Measurements from ENCODE around the gene MRPL17.
"Not testable (repeated sequence)": the region's sequence is repeated elsewhere in the genome, so short reads cannot be mapped to it uniquely, and the experiment has no call there.

The MRPL17 gene

DNA sequence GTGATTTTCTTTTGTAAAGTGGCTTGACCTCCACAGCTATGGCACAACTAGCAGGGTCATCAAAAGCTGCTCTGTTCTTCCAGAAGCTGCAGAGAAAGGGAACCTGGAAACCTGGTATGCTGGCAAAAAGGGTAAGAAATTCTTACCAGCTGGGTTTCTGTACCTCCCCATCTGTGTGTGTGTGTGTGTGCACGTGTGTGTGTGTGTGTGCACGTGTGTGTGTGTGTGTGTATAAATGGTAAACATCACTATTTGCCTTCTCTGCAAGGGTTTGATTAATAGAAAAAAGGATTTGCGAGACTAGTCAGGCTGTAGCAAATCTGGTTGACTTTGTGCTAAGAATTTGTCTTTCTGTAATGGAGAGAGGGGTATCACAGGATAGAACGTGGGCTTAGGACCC lies 4.7 kb upstream of the MRPL17 start:
- no peak for DNase-seq (ENCODE audit: low read depth, low spot score)
- H3K4me3 ChIP-seq (ENCODE audit: low read length): no peak overlapping the region

- H3K4me3 ChIP-seq (ENCODE audit: low read length): no peak overlapping the region
- DNase-seq (ENCODE audit: low read depth, low spot score): no peak
Observed at GRCh38 chr11:6686006-6686405, 2.9 kb upstream of the MRPL17 start.

DNA sequence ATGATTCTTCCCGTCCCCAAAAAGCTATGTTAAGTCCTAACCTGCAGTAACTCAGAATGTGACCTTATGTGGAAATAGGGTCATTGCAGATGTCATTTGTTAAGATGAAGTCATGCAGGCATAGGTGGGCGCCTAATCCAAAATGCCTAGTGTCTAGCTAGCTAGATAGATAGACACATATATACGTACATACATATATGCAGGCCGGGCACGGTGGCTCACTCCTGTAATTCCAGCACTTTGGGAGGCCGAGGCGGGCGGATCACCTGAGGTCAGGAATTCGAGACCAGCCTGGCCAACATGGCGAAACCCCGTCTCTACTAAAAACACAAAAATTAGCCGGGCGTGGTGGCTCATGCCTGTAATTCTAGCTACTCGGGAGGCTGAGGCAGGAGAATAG lies 928 bp upstream of the MRPL17 start:
- H3K4me3 ChIP-seq (ENCODE audit: low read length): peak overlapping the region; percentile 82
- DNase-seq (ENCODE audit: low read depth, low spot score): not testable (repeated sequence)

GRCh38 chr11:6682591-6682935 lies 577 bp downstream of the MRPL17 start:
- no peak for DNase-seq (ENCODE audit: low read depth, low spot score)
- peak overlapping the region; percentile 82 for H3K4me3 ChIP-seq (ENCODE audit: low read length)

GRCh38 chr11:6681949-6682348 lies 1.2 kb downstream of the MRPL17 start:
- no peak for DNase-seq (ENCODE audit: low read depth, low spot score)
- peak overlapping the region; percentile 82 for H3K4me3 ChIP-seq (ENCODE audit: low read length)

GRCh38 chr11:6681505-6681904 lies 1.6 kb downstream of the MRPL17 start:
- no peak for DNase-seq (ENCODE audit: low read depth, low spot score)
- H3K4me3 ChIP-seq (ENCODE audit: low read length): peak overlapping the region; percentile 82

DNA sequence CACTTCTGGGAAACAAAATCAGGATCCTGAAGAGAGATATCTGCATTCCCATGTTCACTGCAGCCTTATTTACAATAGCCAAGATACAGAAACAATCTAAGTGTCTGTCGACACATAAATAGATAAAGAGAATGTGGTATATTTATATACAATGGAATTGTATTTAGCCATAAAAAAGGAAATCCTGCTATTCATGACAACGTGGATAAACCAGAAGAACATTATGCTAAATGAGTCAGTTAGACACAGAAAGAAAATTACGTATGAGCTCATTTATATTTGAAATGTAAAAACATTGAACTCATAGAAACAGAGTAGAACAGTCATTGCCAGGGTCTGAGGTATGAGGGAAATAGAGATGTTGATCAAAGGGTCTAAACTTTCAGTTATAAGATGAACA lies 6.1 kb downstream of the MRPL17 start:
- no peak overlapping the region for H3K4me3 ChIP-seq (ENCODE audit: low read length)
- no peak for DNase-seq (ENCODE audit: low read depth, low spot score)

- H3K4me3 ChIP-seq (ENCODE audit: low read length): no peak overlapping the region
- DNase-seq (ENCODE audit: low read depth, low spot score): no peak
Observed at GRCh38 chr11:6674862-6675261, 8.3 kb downstream of the MRPL17 start.

- DNase-seq (ENCODE audit: low read depth, low spot score): no peak
- H3K4me3 ChIP-seq (ENCODE audit: low read length): no peak overlapping the region
Observed at GRCh38 chr11:6674219-6674597, 8.9 kb downstream of the MRPL17 start.

GRCh38 chr11:6673523-6674218 lies 9.5 kb downstream of the MRPL17 start:
- H3K4me3 ChIP-seq (ENCODE audit: low read length): no peak overlapping the region
- DNase-seq (ENCODE audit: low read depth, low spot score): no peak

- H3K4me3 ChIP-seq (ENCODE audit: low read length): no peak overlapping the region
- DNase-seq (ENCODE audit: low read depth, low spot score): no peak
Observed at GRCh38 chr11:6671991-6672390, 11.1 kb downstream of the MRPL17 start.

DNA sequence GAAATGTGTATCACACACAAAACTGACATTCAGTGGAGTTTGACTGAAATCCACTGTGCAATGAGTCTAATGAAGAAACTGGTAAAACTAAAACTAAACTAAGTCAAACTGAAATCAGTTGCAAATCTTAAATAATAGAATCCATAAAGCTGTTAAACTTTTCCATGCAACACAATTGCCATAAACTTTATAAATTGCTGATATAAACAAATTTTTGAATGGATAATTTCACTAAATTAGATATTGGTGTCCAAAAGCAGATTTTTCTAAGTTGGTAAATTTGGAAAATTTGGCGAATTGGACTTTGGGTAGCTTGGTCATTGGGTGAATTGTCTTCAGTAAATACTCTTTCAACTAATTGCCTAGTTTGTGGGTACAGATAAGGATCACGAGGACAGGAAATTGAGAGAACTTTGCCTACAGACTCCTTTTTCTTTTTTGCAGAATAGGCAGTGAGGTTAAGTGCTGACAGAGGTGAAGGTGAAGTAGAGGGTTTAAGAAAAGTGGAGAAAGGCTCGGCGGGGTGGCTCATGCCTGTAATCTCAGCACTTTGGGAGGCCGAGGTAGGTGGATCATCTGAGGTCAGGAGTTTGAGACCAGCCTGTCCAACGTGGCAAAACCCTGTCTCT lies 12.8 kb downstream of the MRPL17 start:
- H3K4me3 ChIP-seq (ENCODE audit: low read length): no peak overlapping the region
- no peak for DNase-seq (ENCODE audit: low read depth, low spot score)

DNA sequence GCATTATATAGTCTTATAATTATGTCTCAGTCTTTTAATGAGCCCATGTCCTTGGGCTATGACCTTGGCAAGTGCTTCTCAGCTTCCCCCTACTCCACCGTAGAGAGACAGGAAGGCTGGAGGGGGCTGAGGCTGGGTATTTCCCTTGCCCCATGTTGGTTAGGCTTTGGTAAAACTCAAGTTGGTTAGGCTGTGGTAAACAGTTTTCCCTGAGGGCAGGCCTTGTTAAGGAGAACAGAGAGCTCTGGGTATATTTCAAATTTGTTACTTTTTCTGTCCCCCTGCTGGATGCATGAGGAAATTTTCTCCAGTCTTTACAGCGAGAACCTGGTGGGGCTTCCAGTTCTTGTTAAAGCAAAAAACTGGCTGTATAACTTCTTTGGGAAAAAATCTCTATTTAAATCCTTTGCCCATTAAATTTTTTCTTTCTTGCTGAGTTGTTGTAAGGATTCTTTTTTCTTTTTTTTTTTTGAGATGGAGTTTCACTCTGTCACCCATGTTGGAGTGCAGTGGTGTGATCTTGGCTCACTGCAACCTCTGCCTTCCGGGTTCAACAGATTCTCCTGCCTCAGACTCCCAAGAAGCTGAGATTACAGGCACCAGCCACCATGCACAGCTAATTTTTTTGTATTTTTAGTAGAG lies 15.3 kb downstream of the MRPL17 start:
- H3K4me3 ChIP-seq (ENCODE audit: low read length): no peak overlapping the region
- peak; percentile 79 for DNase-seq (ENCODE audit: low read depth, low spot score)

DNA sequence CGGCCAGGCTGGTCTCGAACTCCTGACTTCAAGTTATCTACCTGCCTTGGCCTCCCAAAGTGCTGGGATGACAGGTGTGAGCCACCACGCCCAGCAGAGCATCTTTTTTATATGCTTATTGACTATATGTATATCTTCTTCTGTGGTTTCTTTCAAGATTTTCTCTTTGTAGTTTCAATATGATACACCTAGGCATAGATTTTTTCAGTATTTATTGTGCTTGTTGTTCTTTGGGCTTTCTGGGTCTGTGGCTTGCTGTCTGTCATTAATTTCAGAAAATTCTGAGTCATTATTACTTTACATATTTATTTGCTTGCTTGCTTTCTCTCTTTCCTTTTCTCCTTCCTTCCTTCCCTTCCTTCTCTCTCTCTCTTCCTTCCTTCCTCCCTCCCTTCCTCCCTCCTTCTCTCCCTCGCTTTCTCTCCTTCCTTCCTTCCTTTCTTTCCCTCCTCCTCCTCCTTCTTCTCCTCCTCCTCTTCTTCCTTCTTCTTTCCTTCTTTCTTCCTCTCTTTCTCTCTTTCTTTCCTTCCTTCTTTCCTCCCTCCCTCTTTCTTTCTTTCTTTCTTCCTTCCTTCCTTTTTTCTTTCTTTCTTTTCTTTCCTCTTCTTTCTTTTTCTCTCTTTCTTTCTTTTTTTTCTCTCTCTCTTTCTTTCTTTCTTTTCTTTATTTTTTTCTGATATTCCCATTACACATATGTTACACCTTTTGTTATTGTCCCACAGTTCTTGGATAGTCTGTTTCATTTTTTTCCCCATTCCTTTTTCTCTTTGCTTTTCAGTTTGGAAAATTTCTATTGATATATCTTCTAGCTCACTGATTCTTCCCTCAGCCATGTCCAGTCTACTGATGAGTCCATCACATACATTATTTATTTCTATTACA lies 16.6 kb downstream of the MRPL17 start:
- no peak for DNase-seq (ENCODE audit: low read depth, low spot score)
- no peak overlapping the region for H3K4me3 ChIP-seq (ENCODE audit: low read length)

- no peak overlapping the region for H3K4me3 ChIP-seq (ENCODE audit: low read length)
Observed at GRCh38 chr11:6664551-6664950, 18.6 kb downstream of the MRPL17 start.

GRCh38 chr11:6663794-6664469 lies 19.2 kb downstream of the MRPL17 start:
- no peak for DNase-seq (ENCODE audit: low read depth, low spot score)
- H3K4me3 ChIP-seq (ENCODE audit: low read length): no peak overlapping the region

More at GRCh38 chr11:6664551-6664950, 18.6 kb downstream of the MRPL17 start:
- DNase-seq (ENCODE audit: low read depth, low spot score): no peak

DNA sequence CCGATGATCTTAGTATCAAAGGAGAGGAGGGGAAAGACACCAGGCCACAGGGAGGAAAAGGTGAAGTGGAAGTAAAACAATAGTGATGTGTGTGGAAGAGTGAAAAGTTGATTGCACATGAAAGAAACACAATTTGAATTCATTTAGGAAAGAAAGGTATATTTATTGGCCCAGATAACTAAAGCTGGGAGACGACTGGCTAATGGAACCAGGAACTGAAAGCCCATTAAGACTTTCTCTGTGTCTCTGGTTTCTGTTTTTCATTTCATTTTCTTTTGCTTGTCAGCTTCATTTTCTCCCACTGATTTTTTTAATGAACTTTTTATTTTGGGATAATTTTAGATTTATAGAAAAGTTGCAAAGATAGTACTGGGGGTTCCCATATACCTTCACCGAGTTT lies 22.4 kb downstream of the MRPL17 start:
- H3K4me3 ChIP-seq (ENCODE audit: low read length): no peak overlapping the region
- DNase-seq (ENCODE audit: low read depth, low spot score): no peak

- no peak for DNase-seq (ENCODE audit: low read depth, low spot score)
- no peak overlapping the region for H3K4me3 ChIP-seq (ENCODE audit: low read length)
Observed at GRCh38 chr11:6658647-6659046, 24.5 kb downstream of the MRPL17 start.

- DNase-seq (ENCODE audit: low read depth, low spot score): no peak
- H3K4me3 ChIP-seq (ENCODE audit: low read length): no peak overlapping the region
Observed at GRCh38 chr11:6657346-6657745, 25.8 kb downstream of the MRPL17 start.
